ENCODE data around the gene MST1.

Gene MST1

DNA sequence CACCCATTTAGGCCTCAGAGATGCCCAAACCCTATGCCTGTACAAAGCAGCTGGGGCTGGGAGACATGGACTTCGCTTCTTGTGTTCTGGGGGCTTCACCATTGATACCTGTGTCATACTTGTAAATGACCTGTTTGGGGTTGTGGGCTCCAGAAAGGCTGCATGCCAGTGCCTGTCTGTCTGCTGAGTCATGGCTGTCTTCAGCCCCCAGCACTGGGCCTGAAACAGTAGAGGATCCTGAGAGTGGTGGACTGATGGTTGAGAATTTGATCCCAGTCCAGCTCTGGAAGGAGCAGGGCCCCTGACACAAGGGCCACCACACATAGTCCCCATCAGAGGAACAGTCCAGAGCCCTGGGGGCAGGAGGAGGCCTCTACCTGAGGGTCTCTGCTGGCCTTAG is 39.7 kb downstream of the MST1 start:
- in situ Hi-C loops (cut with MboI; ENCODE audit: low pct_unique_long_range_greater_than_20kb, low sequenced_read_pairs) = no loop called here
- no peak for DNase-seq

DNA sequence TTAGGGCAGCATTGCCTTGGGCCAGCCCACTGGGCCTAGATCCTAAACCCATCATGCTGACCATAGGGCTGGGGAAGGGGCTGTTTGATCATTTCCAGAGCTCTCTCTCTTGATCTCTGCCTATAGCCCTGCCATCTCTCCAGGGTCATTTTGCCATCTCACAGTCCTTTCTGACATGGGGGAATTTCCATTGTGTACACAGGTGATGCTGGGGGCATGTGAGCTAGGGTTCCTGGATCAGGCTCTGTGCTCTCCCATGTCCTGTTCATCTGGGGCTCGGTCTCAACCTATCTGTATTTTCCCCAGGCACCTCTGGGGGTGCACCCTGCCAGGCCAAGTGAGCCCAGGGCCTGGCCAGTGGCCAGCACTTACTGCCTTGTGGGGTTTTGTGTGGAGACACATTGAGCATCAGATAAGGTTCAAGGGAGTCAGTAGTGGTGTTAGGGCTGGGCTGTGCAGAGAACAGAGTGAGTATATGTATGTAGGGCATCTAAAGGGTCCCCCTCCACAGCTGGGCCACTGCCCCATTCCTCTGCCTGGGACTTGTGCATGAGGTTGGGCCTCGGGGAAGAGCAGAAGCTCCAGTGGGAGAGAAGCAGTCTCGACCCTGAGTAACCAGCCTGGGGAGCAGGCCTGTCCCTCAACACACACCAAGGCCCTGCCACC is 40.8 kb downstream of the MST1 start:
- DNase-seq = no peak
- in situ Hi-C loops (cut with MboI; ENCODE audit: low pct_unique_long_range_greater_than_20kb, low sequenced_read_pairs) = no loop called here

DNA sequence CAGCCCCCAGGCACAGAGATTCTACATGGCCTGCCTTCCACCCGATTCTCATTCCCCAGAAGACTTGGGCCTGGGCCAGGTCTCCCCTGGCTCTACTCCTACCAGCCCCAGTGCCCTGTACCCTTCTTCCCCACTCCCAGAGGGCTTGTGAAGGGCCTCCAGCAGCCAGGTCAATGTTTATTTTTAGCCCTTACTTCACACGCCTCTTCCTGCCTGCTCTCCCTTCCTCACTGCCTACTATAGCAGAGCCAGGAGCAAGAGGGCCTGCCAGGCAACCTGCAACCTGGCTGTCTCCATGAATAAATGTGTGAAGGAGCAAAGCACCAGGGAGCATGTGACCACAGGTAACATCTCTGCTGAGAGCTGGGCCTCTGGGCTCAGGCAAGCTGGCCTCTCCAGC is 41.5 kb downstream of the MST1 start:
- in situ Hi-C loops (cut with MboI; ENCODE audit: low pct_unique_long_range_greater_than_20kb, low sequenced_read_pairs) = no loop called here
- DNase-seq = peak; percentile 58

DNA sequence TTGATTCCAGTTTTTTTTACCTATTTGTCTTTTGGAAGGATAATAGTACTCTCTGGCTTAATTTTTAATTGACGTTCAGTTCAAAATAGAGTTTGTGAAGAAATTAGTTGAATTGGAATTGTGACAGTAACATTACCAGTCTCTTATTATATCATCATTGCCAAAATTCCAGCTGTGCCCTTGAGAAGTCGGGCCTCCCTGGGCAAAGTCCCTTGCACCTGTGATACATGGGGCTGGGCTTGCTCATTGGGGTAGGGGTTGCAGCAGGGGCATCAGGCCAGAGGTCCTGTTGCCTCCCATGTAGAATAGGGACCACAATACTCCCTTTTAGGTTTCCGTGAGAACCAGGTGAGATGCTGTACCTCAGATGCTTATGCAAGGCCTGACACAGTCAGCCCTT is 43.0 kb downstream of the MST1 start:
- DNase-seq = no peak
- in situ Hi-C loops (cut with MboI; ENCODE audit: low pct_unique_long_range_greater_than_20kb, low sequenced_read_pairs) = no loop called here

DNA sequence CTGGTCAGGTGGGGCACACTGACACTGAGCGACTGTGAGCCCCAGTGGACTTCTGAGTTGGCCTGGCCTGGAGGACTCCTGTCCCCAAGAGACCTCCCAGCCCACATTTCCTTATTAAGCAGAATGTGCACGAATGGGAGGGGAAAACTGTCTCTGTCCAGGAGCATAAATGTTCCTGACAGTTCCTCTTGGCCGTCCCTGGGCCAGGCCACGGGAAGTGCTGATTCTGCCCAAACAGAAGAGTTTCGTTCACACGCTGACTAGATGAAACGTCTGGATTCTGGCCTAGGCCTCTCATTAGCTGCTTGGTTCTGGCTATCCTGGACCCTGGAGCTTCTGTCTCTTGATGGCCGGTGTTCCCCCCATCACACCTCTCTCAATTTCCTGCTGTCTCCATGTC is 44.6 kb downstream of the MST1 start:
- no peak for DNase-seq
- in situ Hi-C loops (cut with MboI; ENCODE audit: low pct_unique_long_range_greater_than_20kb, low sequenced_read_pairs) = no loop called here

DNA sequence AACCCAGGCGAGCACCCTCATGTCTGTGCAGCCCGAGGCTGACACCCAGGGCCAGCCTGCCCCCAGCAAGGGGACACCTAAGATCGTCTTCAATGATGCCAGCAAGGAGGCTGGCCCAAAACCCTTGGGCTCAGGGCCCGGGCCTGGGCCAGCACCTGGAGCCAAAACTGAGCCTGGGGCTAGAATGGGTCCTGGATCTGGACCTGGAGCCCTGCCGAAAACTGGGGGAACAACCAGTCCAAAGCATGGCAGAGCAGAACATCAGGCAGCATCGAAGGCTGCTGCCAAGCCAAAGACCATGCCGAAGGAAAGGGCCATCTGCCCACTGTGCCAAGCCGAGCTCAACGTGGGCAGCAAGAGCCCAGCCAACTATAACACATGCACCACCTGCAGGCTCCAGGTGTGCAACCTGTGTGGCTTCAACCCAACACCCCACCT is 46.5 kb downstream of the MST1 start:
- in situ Hi-C loops (cut with MboI; ENCODE audit: low pct_unique_long_range_greater_than_20kb, low sequenced_read_pairs) = no loop called here
- DNase-seq = no peak

- in situ Hi-C loops (cut with MboI; ENCODE audit: low pct_unique_long_range_greater_than_20kb, low sequenced_read_pairs) = no loop called here
- no peak for DNase-seq
Observed at GRCh38 chr3:49641921-49642707, 47.2 kb downstream of the MST1 start.

- no peak for DNase-seq
- in situ Hi-C loops (cut with MboI; ENCODE audit: low pct_unique_long_range_greater_than_20kb, low sequenced_read_pairs) = no loop called here
Observed at GRCh38 chr3:49641292-49641691, 48.0 kb downstream of the MST1 start.

DNA sequence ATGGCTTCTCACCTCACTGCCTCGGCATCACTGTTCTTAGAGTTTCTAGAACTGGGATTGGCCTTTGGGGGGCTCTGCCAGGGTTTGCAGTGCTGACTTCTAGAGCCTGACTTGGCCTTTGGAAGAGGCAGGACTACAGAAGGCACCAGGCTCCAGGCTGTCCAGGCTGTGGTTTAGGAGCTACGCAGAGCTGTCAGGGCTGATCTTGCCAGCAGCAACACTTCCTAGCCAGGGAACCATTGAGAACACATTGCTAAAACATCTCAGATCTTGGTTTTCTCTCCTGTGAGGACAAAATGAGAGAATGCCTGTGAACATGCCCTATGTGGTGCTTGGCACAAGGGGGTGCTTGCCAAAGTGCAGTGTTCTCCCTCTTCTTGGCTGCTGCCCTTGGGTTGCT is 49.7 kb downstream of the MST1 start:
- in situ Hi-C loops (cut with MboI; ENCODE audit: low pct_unique_long_range_greater_than_20kb, low sequenced_read_pairs) = no loop called here
- no peak for DNase-seq

GRCh38 chr3:49638445-49638844 is 50.8 kb downstream of the MST1 start:
- DNase-seq = peak; percentile 65
- in situ Hi-C loops (cut with MboI; ENCODE audit: low pct_unique_long_range_greater_than_20kb, low sequenced_read_pairs) = no loop called here

DNA sequence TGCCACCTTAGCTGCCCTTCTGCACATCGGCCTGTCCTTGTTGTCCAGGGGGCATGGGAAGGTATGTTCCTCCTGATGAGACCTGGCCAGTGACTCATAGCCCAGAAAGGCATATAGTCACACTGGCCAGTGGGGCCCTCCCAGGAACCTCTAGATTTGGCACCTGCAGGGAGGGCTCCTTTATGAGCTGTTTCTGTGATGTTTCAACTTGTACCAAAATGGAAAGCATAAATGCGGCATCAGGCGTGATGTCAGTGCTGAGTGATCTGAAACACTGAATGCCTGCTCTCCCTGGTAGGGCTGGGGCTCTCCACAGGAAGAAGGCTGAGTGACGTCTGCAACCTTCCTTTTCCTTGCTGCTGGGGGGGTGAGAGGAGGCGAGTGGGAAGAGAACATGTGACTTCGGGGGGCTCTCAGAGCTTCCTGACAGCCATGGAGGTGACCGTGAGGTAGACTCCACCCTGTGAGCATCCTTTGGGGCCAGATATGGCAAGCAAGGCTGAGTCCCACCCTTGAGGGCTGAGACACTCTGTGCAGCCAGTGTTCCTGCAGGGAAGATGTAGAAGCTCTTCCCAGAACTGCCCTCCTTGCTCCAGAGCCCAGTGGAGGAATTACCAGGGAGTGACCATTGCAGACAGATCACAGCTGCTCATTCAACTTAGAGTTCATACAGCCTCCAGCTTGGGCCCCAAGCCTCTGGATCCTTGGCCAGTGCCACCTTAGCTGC is 52.2 kb downstream of the MST1 start:
- in situ Hi-C loops (cut with MboI; ENCODE audit: low pct_unique_long_range_greater_than_20kb, low sequenced_read_pairs) = no loop called here
- no peak for DNase-seq

- in situ Hi-C loops (cut with MboI; ENCODE audit: low pct_unique_long_range_greater_than_20kb, low sequenced_read_pairs) = no loop called here
- no peak for DNase-seq
Observed at GRCh38 chr3:49634736-49635135, 54.5 kb downstream of the MST1 start.

Data from KBM-7 (cell line).